Parathyroid adenoma (tissue), 2 donors: ENCODE measurements around the gene MIX23.

Experiments
- H2AFZ ChIP-seq: fragments of 300-600 bp; sonication (generic); one replicate; pipeline ENCODE4 v1.7.0; 2017; ENCODE audit warnings: antibody characterized with exemption, mild to moderate bottlenecking
- H3K27ac ChIP-seq: fragments of 300-600 bp; sonication (generic); one replicate; pipeline ENCODE4 v1.7.0; 2017
- H3K27me3 ChIP-seq: fragments of 300-600 bp; sonication (generic); one replicate; pipeline ENCODE4 v1.7.0; 2017; ENCODE audit warnings: low read length; ENCODE audit not compliant: control insufficient read depth, insufficient read depth
- H3K36me3 ChIP-seq: fragments of 300-600 bp; sonication (generic); one replicate; pipeline ENCODE4 v1.7.0; 2017; ENCODE audit warnings: low read length; ENCODE audit not compliant: control insufficient read depth, insufficient read depth
- H3K4me1 ChIP-seq: fragments of 300-600 bp; sonication (generic); one replicate; pipeline ENCODE4 v1.7.0; 2017; ENCODE audit warnings: control low read depth
- H3K4me2 ChIP-seq: fragments of 300-600 bp; sonication (generic); one replicate; pipeline ENCODE4 v1.7.0; 2017; ENCODE audit warnings: low read length
- H3K4me3 ChIP-seq: fragments of 300-600 bp; sonication (generic); one replicate; pipeline ENCODE4 v1.7.0; 2017; ENCODE audit warnings: low read depth, low read length
- H3K79me2 ChIP-seq: fragments of 300-600 bp; sonication (generic); one replicate; pipeline ENCODE4 v1.7.0; 2017; ENCODE audit warnings: control low read depth
- H3K9ac ChIP-seq: fragments of 300-600 bp; sonication (generic); one replicate; pipeline ENCODE4 v1.7.0; 2017; ENCODE audit warnings: mild to moderate bottlenecking
- H3K9me3 ChIP-seq: fragments of 300-600 bp; sonication (generic); one replicate; pipeline ENCODE4 v1.7.0; 2017; ENCODE audit warnings: low read length; ENCODE audit not compliant: control insufficient read depth
- TF ChIP-seq, protein P1 (sequence below): fragments of 300-600 bp; sonication (generic); IDR thresholded peaks from one replicate; pipeline ENCODE4 v1.7.0; 2017; ENCODE audit warnings: antibody characterized with exemption, mild to moderate bottlenecking
- donor health status: primary hyperparathyroidism.

The MIX23 gene

DNA sequence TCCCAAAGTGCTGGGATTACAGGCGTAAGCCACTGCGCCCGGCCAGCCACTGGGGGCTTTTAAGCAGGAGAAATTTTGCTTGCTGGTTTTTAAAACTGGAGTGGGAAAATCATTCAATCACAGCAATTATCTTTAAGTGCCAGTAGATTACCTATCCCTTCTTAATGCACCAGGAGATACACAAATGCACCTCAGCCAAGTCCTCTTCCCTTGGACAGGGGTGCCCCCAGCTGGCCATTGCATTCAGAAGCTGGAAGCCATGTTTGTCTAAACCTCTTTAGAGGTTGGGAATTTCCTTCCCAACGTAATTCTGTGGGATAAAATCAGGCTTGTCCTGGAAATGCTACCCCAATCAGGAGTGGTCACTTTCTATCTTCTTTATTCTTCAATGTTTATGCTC is 26.6 kb downstream of the MIX23 start:
- Histone ChIP-seq H3K27me3 (no peaks in the 10 kb centered on the region), H2AFZ (peak overlapping the region; percentile 63), H3K4me1 (peaks cover 14% of the 10 kb centered on the region), H3K9me3 (no peaks in the 10 kb centered on the region), H3K9ac (no peak overlapping the region), H3K4me3 (no peak overlapping the region), H3K79me2 (no peaks in the 10 kb centered on the region), H3K4me2 (no peak overlapping the region), H3K36me3 (no peaks in the 10 kb centered on the region), H3K27ac (peak overlapping the region; percentile 47)
- TF ChIP-seq, protein P1, sequence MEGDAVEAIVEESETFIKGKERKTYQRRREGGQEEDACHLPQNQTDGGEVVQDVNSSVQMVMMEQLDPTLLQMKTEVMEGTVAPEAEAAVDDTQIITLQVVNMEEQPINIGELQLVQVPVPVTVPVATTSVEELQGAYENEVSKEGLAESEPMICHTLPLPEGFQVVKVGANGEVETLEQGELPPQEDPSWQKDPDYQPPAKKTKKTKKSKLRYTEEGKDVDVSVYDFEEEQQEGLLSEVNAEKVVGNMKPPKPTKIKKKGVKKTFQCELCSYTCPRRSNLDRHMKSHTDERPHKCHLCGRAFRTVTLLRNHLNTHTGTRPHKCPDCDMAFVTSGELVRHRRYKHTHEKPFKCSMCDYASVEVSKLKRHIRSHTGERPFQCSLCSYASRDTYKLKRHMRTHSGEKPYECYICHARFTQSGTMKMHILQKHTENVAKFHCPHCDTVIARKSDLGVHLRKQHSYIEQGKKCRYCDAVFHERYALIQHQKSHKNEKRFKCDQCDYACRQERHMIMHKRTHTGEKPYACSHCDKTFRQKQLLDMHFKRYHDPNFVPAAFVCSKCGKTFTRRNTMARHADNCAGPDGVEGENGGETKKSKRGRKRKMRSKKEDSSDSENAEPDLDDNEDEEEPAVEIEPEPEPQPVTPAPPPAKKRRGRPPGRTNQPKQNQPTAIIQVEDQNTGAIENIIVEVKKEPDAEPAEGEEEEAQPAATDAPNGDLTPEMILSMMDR: peak; percentile 79

DNA sequence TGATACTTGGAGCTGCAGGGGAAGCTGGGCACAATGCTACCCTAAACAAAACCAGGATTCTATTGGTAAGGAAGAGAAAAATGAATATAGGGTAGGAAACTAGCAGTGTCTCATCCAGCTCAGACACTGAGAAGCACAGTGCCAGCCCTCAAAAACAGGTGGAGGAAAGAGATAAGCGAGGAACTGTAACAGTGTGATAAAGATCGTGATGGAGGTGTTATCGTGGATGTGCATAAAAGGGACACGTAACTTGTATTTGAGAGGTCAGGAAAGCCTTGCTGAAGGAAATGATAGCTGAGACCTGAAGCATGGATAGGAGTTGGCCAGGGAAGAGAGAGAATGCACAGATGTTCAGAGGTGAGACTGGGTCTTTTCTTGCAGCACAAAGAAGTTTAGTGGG is 27.4 kb downstream of the MIX23 start:
- H3K4me2 ChIP-seq: peak overlapping the region; percentile 44
- no peak overlapping the region for H3K4me3 ChIP-seq
- H3K9me3 ChIP-seq: no peaks in the 10 kb centered on the region
- no peaks in the 10 kb centered on the region for H3K27me3 ChIP-seq
- no peaks in the 10 kb centered on the region for H3K79me2 ChIP-seq
- TF ChIP-seq, protein P1: no peak
- peak overlapping the region; percentile 43 for H2AFZ ChIP-seq
- H3K27ac ChIP-seq: peak overlapping the region; percentile 11
- no peaks in the 10 kb centered on the region for H3K36me3 ChIP-seq
- H3K4me1 ChIP-seq: peaks cover 14% of the 10 kb centered on the region
- H3K9ac ChIP-seq: no peak overlapping the region

DNA sequence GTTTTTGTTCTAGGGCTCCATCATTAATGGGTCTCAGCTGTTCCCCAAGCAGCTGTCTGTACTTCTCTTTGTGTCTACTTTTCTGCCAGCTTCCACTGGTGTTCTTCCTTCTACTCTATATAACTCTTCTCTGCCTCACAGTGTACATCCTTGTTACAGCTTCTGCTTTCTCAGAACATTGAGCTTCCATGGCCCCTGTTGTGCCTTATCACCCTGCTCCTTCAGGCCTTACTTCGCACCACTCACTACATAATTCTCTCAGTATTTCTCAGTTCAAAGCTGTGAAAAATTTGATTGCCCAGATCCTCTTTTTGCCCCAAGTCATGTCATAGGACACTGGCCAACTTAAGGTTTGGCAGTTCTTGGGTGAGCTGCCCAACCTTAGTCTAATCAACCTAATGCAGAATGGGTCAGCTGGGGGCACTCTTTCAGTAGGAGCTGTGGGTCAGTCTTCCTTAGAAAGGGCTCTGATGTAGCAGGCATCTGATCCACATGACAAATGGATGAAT is 29.1 kb downstream of the MIX23 start:
- peaks cover 14% of the 10 kb centered on the region for H3K4me1 ChIP-seq
- H3K9ac ChIP-seq: no peak overlapping the region
- TF ChIP-seq, protein P1: no peak
- H3K27ac ChIP-seq: peak overlapping the region; percentile 55
- no peaks in the 10 kb centered on the region for H3K27me3 ChIP-seq
- no peak overlapping the region for H3K4me2 ChIP-seq
- no peak overlapping the region for H3K4me3 ChIP-seq
- no peaks in the 10 kb centered on the region for H3K9me3 ChIP-seq
- no peaks in the 10 kb centered on the region for H3K36me3 ChIP-seq
- peak overlapping the region; percentile 54 for H2AFZ ChIP-seq
- no peaks in the 10 kb centered on the region for H3K79me2 ChIP-seq

DNA sequence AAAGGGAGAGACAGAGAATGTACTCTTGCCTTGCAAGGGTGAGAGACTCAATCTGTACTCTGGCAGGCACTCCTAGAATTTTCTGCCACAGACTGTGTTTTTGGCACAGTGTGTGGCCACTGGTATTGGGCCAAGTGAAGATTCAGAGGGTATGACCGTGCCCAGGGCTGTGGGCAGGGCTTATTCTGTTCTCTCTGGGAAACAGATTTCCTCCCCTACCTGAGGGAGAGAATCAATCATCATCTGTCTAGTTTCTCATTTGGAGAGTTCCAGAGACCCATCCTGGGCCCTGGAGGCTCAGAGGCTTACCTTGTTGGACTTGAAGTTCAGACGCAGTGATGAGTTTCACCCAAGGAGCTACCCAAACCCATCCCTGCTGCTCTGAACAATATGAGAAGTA is 29.8 kb downstream of the MIX23 start:
- Histone ChIP-seq H3K9me3 (no peaks in the 10 kb centered on the region), H3K79me2 (no peaks in the 10 kb centered on the region), H3K27ac (peak overlapping the region; percentile 55), H3K4me1 (peaks cover 14% of the 10 kb centered on the region), H2AFZ (peak overlapping the region; percentile 54), H3K4me3 (no peak overlapping the region), H3K27me3 (no peaks in the 10 kb centered on the region), H3K9ac (no peak overlapping the region), H3K4me2 (peak overlapping the region; percentile 47), H3K36me3 (no peaks in the 10 kb centered on the region)
- TF ChIP-seq, protein P1: no peak

DNA sequence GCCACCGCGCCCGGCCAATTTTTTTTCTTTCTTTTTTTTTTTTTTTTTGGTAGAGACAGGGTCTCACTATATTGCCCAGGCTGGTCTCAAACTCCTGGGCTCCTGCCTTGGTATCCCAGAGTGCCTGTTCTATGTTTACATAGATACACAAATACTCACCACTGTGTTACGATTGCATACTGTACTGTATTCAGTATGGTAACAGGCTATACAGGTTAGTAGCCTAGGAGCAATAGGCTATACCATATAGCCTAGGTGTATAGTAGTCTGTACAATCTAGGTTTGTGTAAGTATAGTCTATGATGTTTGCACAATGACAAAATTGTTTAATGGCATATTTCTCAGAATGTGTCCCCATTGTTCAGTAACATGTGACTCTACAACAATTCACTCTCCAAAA is 31.4 kb downstream of the MIX23 start:
- Histone ChIP-seq H3K9ac (no peak overlapping the region), H3K79me2 (no peaks in the 10 kb centered on the region), H2AFZ (no peak overlapping the region), H3K9me3 (no peaks in the 10 kb centered on the region), H3K4me1 (peaks cover 14% of the 10 kb centered on the region), H3K4me2 (no peak overlapping the region), H3K4me3 (no peak overlapping the region), H3K36me3 (no peaks in the 10 kb centered on the region), H3K27ac (no peak overlapping the region), H3K27me3 (no peaks in the 10 kb centered on the region)
- TF ChIP-seq, protein P1: no peak
